Suprapubic skin (tissue), 4 donors: Measurements from ENCODE around the gene KIAA1217. TPM values are rescaled to one million over a fixed set of nuclear protein-coding genes. Genes with fewer than 3 reads are reported as not detected.

Source experiments
- DNase-seq, 2 donors: peaks; one replicate each; pipeline ENCODE4 v3.0.0-alpha.2; 2019; ENCODE audit warnings: low spot score in 2 of 2
- H3K27ac ChIP-seq: fragments of 200-600 bp; sonication (generic); one replicate; pipeline ENCODE4 v1.5.1; 2019
- H3K27me3 ChIP-seq: fragments of 200-600 bp; sonication (generic); one replicate; pipeline ENCODE4 v1.5.1; 2019
- H3K36me3 ChIP-seq: fragments of 200-600 bp; sonication (generic); one replicate; pipeline ENCODE4 v1.5.1; 2019
- H3K4me1 ChIP-seq: fragments of 200-600 bp; sonication (generic); one replicate; pipeline ENCODE4 v1.5.1; 2019
- H3K4me3 ChIP-seq: fragments of 200-600 bp; sonication (generic); one replicate; pipeline ENCODE4 v1.5.1; 2019; ENCODE audit warnings: mild to moderate bottlenecking
- H3K9me3 ChIP-seq: fragments of 200-600 bp; sonication (generic); one replicate; pipeline ENCODE4 v1.5.1; 2019
- EP300 ChIP-seq: sonication (generic); formaldehyde crosslinking; IDR thresholded peaks from one replicate; pipeline ENCODE4 v1.6.1; 2017; ENCODE audit warnings: antibody characterized with exemption
- POLR2A ChIP-seq, 2 donors: fragments of 450-650 bp; IDR thresholded peaks; one replicate each; pipeline ENCODE4 v1.6.1; 2017; ENCODE audit warnings: antibody characterized with exemption in 2 of 2, mild to moderate bottlenecking in 2 of 2, moderate library complexity in 2 of 2
- POLR2AphosphoS5 ChIP-seq, 3 donors: sonication (generic); formaldehyde crosslinking; IDR thresholded peaks; one replicate each; pipeline ENCODE4 v1.6.1; 2017; ENCODE audit warnings: antibody characterized with exemption in 3 of 3
- WGBS: methylation state at CpG from one replicate; pipeline ENCODE4 v1.1.5; 2018; 5-methylcytosine and 5-hydroxymethylcytosine counted together
- total RNA-seq, 4 donors: library from RNA; depleted of rRNA; stranded (reverse); fragments of >200 nt; gene quantifications; one replicate each; pipeline ENCODE4 v1.1.0, GENCODE V29; 2016
- TF ChIP-seq, protein P1 (sequence below), 2 donors: fragments of 200-600 bp in 1 of 2; fragments of 450-650 bp in 1 of 2; sonication (generic) in 1 of 2; IDR thresholded peaks; one replicate each; pipeline ENCODE4 v1.5.1; 2016 to 2019; ENCODE audit warnings: antibody characterized with exemption in 2 of 2, mild to moderate bottlenecking in 1 of 2, moderate library complexity in 1 of 2

Gene KIAA1217
- total RNA-seq, 4 donors from 2014 or later = 59.2 to 109 (median 72.1) TPM

DNA sequence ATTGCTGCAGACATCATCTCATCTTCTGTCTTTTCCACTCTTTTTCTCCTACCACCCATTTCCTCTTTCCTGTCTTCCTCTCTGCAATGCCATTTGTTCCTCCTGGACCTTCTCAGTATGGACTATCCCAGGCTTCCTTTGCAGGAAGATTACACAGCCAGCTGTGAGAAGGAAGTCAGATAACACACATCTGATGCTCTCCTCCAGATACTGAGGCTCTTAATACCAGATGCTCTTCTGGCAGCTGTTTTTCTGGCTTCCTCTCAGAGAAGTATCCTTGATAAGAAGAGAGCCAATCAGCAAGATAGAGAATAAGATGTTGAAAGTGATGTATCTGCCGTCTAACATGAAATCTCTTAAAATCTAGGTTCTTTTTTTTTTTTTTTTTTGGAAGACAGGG, 14.4 kb downstream of the KIAA1217 start:
- no peak overlapping the region for H3K4me3 ChIP-seq
- H3K36me3 ChIP-seq = no peaks in the 10 kb centered on the region
- no peak overlapping the region for H3K27ac ChIP-seq
- no peaks in the 10 kb centered on the region for H3K4me1 ChIP-seq
- TF ChIP-seq EP300 (no peak), POLR2AphosphoS5 (IDR thresholded peaks at IDR 0.05) (no peak), POLR2A (IDR thresholded peaks at IDR 0.05) (no peak)
- TF ChIP-seq, protein P1, sequence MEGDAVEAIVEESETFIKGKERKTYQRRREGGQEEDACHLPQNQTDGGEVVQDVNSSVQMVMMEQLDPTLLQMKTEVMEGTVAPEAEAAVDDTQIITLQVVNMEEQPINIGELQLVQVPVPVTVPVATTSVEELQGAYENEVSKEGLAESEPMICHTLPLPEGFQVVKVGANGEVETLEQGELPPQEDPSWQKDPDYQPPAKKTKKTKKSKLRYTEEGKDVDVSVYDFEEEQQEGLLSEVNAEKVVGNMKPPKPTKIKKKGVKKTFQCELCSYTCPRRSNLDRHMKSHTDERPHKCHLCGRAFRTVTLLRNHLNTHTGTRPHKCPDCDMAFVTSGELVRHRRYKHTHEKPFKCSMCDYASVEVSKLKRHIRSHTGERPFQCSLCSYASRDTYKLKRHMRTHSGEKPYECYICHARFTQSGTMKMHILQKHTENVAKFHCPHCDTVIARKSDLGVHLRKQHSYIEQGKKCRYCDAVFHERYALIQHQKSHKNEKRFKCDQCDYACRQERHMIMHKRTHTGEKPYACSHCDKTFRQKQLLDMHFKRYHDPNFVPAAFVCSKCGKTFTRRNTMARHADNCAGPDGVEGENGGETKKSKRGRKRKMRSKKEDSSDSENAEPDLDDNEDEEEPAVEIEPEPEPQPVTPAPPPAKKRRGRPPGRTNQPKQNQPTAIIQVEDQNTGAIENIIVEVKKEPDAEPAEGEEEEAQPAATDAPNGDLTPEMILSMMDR (IDR thresholded peaks at IDR 0.05) = no peak
- 75% methylated on average over 1 of the region's 1 CpG for WGBS
- H3K27me3 ChIP-seq = no peaks in the 10 kb centered on the region
- H3K9me3 ChIP-seq = no peaks in the 10 kb centered on the region
- no peak for DNase-seq

DNA sequence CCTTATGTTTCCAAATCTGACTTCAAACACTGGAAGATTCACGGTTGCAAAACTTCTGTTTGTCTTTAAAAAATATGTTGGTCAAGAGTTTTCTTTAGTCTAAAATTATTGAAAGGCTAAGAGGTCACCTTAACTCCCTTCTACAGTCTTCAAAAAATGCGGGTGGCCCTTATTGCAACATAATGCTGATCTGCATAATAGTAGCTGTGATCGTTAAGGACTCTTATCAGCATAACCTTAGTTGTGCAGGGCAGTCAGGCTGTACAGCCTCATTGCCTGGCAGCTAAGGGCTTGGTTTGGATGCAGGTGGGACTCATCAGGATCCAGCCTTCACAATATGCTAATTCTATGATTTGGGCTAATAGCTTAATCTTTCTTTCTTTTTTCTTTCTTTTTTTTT, 15.0 kb downstream of the KIAA1217 start:
- no peaks in the 10 kb centered on the region for H3K36me3 ChIP-seq
- no peak overlapping the region for H3K27ac ChIP-seq
- H3K9me3 ChIP-seq = no peaks in the 10 kb centered on the region
- H3K4me3 ChIP-seq = no peak overlapping the region
- 55% methylated on average over 3 of the region's 3 CpGs for WGBS
- H3K4me1 ChIP-seq = peaks cover under 1% of the 10 kb centered on the region
- TF ChIP-seq, protein P1 (IDR thresholded peaks at IDR 0.05) = no peak
- no peak for TF ChIP-seq POLR2AphosphoS5 (IDR thresholded peaks at IDR 0.05)
- TF ChIP-seq POLR2A (IDR thresholded peaks at IDR 0.05) = no peak
- TF ChIP-seq EP300 = no peak
- H3K27me3 ChIP-seq = no peaks in the 10 kb centered on the region
- no peak for DNase-seq

GRCh38 chr10:24228642-24229041, 19.7 kb downstream of the KIAA1217 start:
- TF ChIP-seq EP300 (no peak), POLR2AphosphoS5 (IDR thresholded peaks at IDR 0.05) (no peak), POLR2A (IDR thresholded peaks at IDR 0.05) (no peak)
- TF ChIP-seq, protein P1 (IDR thresholded peaks at IDR 0.05) = no peak
- peaks cover 3% of the 10 kb centered on the region for H3K4me1 ChIP-seq
- 68% methylated on average over 2 of the region's 2 CpGs for WGBS
- H3K27ac ChIP-seq = no peak overlapping the region
- H3K36me3 ChIP-seq = no peaks in the 10 kb centered on the region
- H3K27me3 ChIP-seq = no peaks in the 10 kb centered on the region
- no peak overlapping the region for H3K4me3 ChIP-seq
- no peak for DNase-seq
- no peaks in the 10 kb centered on the region for H3K9me3 ChIP-seq

DNA sequence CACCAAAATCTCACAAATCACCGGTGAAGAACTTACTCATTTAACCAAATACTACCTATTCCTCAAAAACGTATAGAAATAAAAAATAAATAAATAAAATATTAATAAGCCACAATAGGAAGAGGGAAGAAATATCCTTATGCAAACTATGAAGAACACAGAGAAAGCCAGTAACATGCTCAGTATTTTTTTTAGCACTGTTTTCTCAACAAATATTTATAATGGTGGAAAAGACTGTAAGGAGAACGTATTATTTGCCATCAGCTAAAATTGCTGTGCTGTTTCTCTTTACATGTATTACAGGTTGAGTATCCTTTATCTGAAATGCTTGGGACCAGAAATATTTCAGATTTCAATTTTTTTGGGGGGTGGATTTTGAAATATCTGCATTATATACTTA, 21.0 kb downstream of the KIAA1217 start:
- WGBS = 92% methylated on average over 3 of the region's 3 CpGs
- H3K4me3 ChIP-seq = no peak overlapping the region
- no peaks in the 10 kb centered on the region for H3K36me3 ChIP-seq
- H3K4me1 ChIP-seq = peaks cover 11% of the 10 kb centered on the region
- H3K9me3 ChIP-seq = no peaks in the 10 kb centered on the region
- no peak for DNase-seq
- H3K27me3 ChIP-seq = no peaks in the 10 kb centered on the region
- no peak for TF ChIP-seq POLR2A (IDR thresholded peaks at IDR 0.05)
- TF ChIP-seq, protein P1 (IDR thresholded peaks at IDR 0.05) = no peak
- no peak for TF ChIP-seq EP300
- no peak for TF ChIP-seq POLR2AphosphoS5 (IDR thresholded peaks at IDR 0.05)
- H3K27ac ChIP-seq = no peak overlapping the region

GRCh38 chr10:24231200-24231599, 22.3 kb downstream of the KIAA1217 start:
- H3K27me3 ChIP-seq = no peaks in the 10 kb centered on the region
- no peak overlapping the region for H3K27ac ChIP-seq
- H3K36me3 ChIP-seq = no peaks in the 10 kb centered on the region
- H3K4me1 ChIP-seq = peaks cover 15% of the 10 kb centered on the region
- DNase-seq = no peak
- H3K4me3 ChIP-seq = no peak overlapping the region
- TF ChIP-seq POLR2A (IDR thresholded peaks at IDR 0.05) (no peak), EP300 (no peak), POLR2AphosphoS5 (IDR thresholded peaks at IDR 0.05) (no peak)
- TF ChIP-seq, protein P1 (IDR thresholded peaks at IDR 0.05) = no peak
- H3K9me3 ChIP-seq = no peaks in the 10 kb centered on the region
- WGBS = 97% methylated on average over 8 of the region's 8 CpGs
